GM18861 (cell line): ENCODE results near the gene ISM1.
A peak's percentile ranks its signal among the peaks of the same experiment; 100 is the strongest.

Experiments
- ATAC-seq: cut with Tn5 transposase; IDR thresholded peaks from one replicate; pipeline ENCODE4 v1.9.1; 2021; ENCODE audit not compliant: unreplicated experiment

Gene ISM1

GRCh38 chr20:13251904-13252297, 30.8 kb downstream of the ISM1 start:
- ATAC-seq = no peak

- ATAC-seq = no peak
These were observed 34.3 kb downstream of the ISM1 start for GRCh38 chr20:13255356-13255755.

- ATAC-seq = no peak
These were observed 35.5 kb downstream of the ISM1 start for GRCh38 chr20:13256606-13257005.

GRCh38 chr20:13259921-13260320, 38.8 kb downstream of the ISM1 start:
- no peak for ATAC-seq

GRCh38 chr20:13260650-13261279, 39.7 kb downstream of the ISM1 start:
- no peak for ATAC-seq

- ATAC-seq = peak; percentile 63
These were observed 40.6 kb downstream of the ISM1 start for GRCh38 chr20:13261460-13262301.

GRCh38 chr20:13262302-13262650, 41.2 kb downstream of the ISM1 start:
- ATAC-seq = no peak

GRCh38 chr20:13262671-13263360, 41.7 kb downstream of the ISM1 start:
- no peak for ATAC-seq

- ATAC-seq = no peak
These were observed 42.4 kb downstream of the ISM1 start for GRCh38 chr20:13263451-13263850.

- no peak for ATAC-seq
These were observed 43.8 kb downstream of the ISM1 start for GRCh38 chr20:13264907-13265306.

- ATAC-seq = no peak
These were observed 44.9 kb downstream of the ISM1 start for GRCh38 chr20:13265941-13266340.

- ATAC-seq = no peak
These were observed 46.2 kb downstream of the ISM1 start for GRCh38 chr20:13267231-13267630.

- no peak for ATAC-seq
These were observed 47.9 kb downstream of the ISM1 start for GRCh38 chr20:13268953-13269352.

GRCh38 chr20:13270211-13270610, 49.1 kb downstream of the ISM1 start:
- ATAC-seq = no peak

- ATAC-seq = no peak
These were observed 50.0 kb downstream of the ISM1 start for GRCh38 chr20:13271098-13271497.

- no peak for ATAC-seq
These were observed 51.2 kb downstream of the ISM1 start for GRCh38 chr20:13271977-13272975.

GRCh38 chr20:13274275-13274861, 53.3 kb downstream of the ISM1 start:
- ATAC-seq = no peak

- ATAC-seq = no peak
These were observed 56.0 kb downstream of the ISM1 start for GRCh38 chr20:13276945-13277541.

- ATAC-seq = no peak
These were observed 56.7 kb downstream of the ISM1 start for GRCh38 chr20:13277663-13278295.
